HepG2 (cell line): ENCODE measurements around the gene MDH1. TPM values are rescaled to one million over a fixed set of nuclear protein-coding genes. Genes with fewer than 3 reads are reported as not detected.
"Not testable (repeated sequence)": the region's sequence is repeated elsewhere in the genome, so short reads cannot be mapped to it uniquely, and the experiment has no call there.

ENCODE experiments used
- ATAC-seq: fragments of 200-7000 bp; cut with Tn5 transposase; 3 replicates; pipeline ENCODE4 v1.9.1; 2020; ENCODE audit warnings: mild to moderate bottlenecking, moderate library complexity
- BruUV-seq: library from RNA; stranded (reverse); fragments of 400-500 nt; replicated peaks from 2 replicates; lab custom pipeline; 2021; lab: Mats Ljungman, UMichigan
- CTCF ChIA-PET: fragments of 300-600 bp; formaldehyde crosslinking; extraction: SDS; loops from one replicate; lab custom pipeline; 2021; ENCODE audit warnings: low total read pairs, inconsistent platforms, low intra/inter-chr PET ratio; lab: Yijun Ruan, JAX
- POLR2A ChIA-PET: fragments of 350-600 bp; sonication (Branson Sonifier 250); formaldehyde crosslinking; loops from one replicate; lab custom pipeline; 2020; ENCODE audit warnings: antibody characterized with exemption, inconsistent platforms; lab: Yijun Ruan, JAX
- DNase-seq: peaks from one replicate; pipeline ENCODE4 v3.0.0-alpha.2; 2015; ENCODE audit warnings: low spot score
- FAIRE-seq: peaks from 3 replicates; lab custom pipeline; 2011; peaks lifted over from hg19 to GRCh38; lab: Jason Lieb, UNC
- H2AFZ ChIP-seq: one replicate; pipeline ENCODE4 v1.6.1; 2011; ENCODE audit warnings: low read length, inconsistent platforms
- H3K27ac ChIP-seq: fragments of 300-600 bp; 3 replicates; pipeline ENCODE4 v1.8.0; 2011; ENCODE audit warnings: mixed run types, mild to moderate bottlenecking, mixed read lengths, low read length, inconsistent platforms; ENCODE audit not compliant: insufficient read depth; ENCODE audit errors: extremely low read length
- H3K27me3 ChIP-seq, 2 experiments: fragments of 200-600 bp in 1 of 2; 2 replicates in 1 of 2; 3 replicates in 1 of 2; pipeline versions ENCODE4 v1.6.0 to v1.8.0; 2011; ENCODE audit warnings: low read length in 2 of 2, mild to moderate bottlenecking in 2 of 2, moderate library complexity in 2 of 2, inconsistent platforms in 1 of 2; ENCODE audit not compliant: insufficient read depth in 2 of 2, control insufficient read depth in 1 of 2
- H3K36me3 ChIP-seq, 2 experiments: fragments of 200-600 bp in 1 of 2; replicated peaks in 1 of 2; 2 replicates in 1 of 2; 3 replicates in 1 of 2; pipeline versions ENCODE4 v1.5.1 to v1.8.0; 2011; ENCODE audit warnings: low read length in 2 of 2, inconsistent platforms in 1 of 2; ENCODE audit not compliant: insufficient read depth in 2 of 2, control insufficient read depth in 1 of 2
- H3K4me1 ChIP-seq: 2 replicates; pipeline ENCODE4 v1.5.1; 2012; ENCODE audit warnings: low read length, inconsistent platforms; ENCODE audit not compliant: insufficient read depth
- H3K4me2 ChIP-seq: 2 replicates; pipeline ENCODE4 v1.6.0; 2011; ENCODE audit warnings: low read depth, low read length, inconsistent platforms
- H3K4me3 ChIP-seq, 3 experiments: fragments of 200-600 bp in 1 of 3; sonication (generic), shearing (Covaris generic) in 1 of 3; replicated peaks in 1 of 3; 2 replicates each; pipeline ENCODE4 v1.5.1; 2011 to 2016; ENCODE audit warnings: low read length in 3 of 3, inconsistent platforms in 2 of 3, low read depth in 2 of 3, mild to moderate bottlenecking in 2 of 3, control low read depth in 1 of 3, mixed read lengths in 1 of 3; ENCODE audit not compliant: insufficient read depth in 1 of 3
- H3K79me2 ChIP-seq: one replicate; pipeline ENCODE4 v1.6.1; 2011; ENCODE audit warnings: low read length, inconsistent platforms; ENCODE audit not compliant: insufficient read depth
- H3K9ac ChIP-seq: 2 replicates; pipeline ENCODE4 v1.6.0; 2011; ENCODE audit warnings: mild to moderate bottlenecking, low read depth, low read length, inconsistent platforms; ENCODE audit not compliant: insufficient read depth
- H3K9me3 ChIP-seq: 2 replicates; pipeline ENCODE4 v1.5.1; 2012; ENCODE audit warnings: mild to moderate bottlenecking, low read length
- H4K20me1 ChIP-seq: 2 replicates; pipeline ENCODE4 v1.6.0; 2011; ENCODE audit warnings: inconsistent platforms, mild to moderate bottlenecking, low read length, moderate library complexity; ENCODE audit not compliant: insufficient read depth
- ATF3 ChIP-seq: sonication (generic); formaldehyde crosslinking; IDR thresholded peaks from 2 replicates; pipeline ENCODE4 v1.4.0; 2020; ENCODE audit warnings: missing genetic modification reagents
- BHLHE40 ChIP-seq: IDR thresholded peaks from 2 replicates; pipeline ENCODE4 v1.6.1; 2011; ENCODE audit warnings: low read length, improper control_type of control experiment
- EED ChIP-seq: sonication (generic); formaldehyde crosslinking; IDR thresholded peaks from 2 replicates; pipeline ENCODE4 v1.5.0; 2020; ENCODE audit warnings: mild to moderate bottlenecking, missing genetic modification reagents
- FOXO4 ChIP-seq: sonication (generic); formaldehyde crosslinking; conservative IDR thresholded peaks from 2 replicates; pipeline ENCODE4 v1.8.1; 2023; ENCODE audit warnings: missing genetic modification reagents
- HOXA9 ChIP-seq: sonication (generic); formaldehyde crosslinking; IDR thresholded peaks from 2 replicates; pipeline ENCODE4 v1.8.1; 2022; ENCODE audit warnings: missing genetic modification reagents, mild to moderate bottlenecking, moderate library complexity, borderline replicate concordance
- NAIF1 ChIP-seq: sonication (generic); formaldehyde crosslinking; IDR thresholded peaks from 2 replicates; pipeline ENCODE4 v1.5.0; 2020; ENCODE audit warnings: mild to moderate bottlenecking, missing genetic modification reagents, borderline replicate concordance
- NFE2L1 ChIP-seq: sonication (generic); formaldehyde crosslinking; IDR thresholded peaks from 2 replicates; pipeline ENCODE4 v1.4.0; 2020; ENCODE audit warnings: missing genetic modification reagents, mild to moderate bottlenecking, borderline replicate concordance
- PHF5A ChIP-seq: IDR thresholded peaks from one replicate; pipeline ENCODE4 v1.6.1; 2018; ENCODE audit warnings: low read depth, missing genetic modification reagents; ENCODE audit not compliant: unreplicated experiment
- RCOR2 ChIP-seq: IDR thresholded peaks from 2 replicates; pipeline ENCODE4 v1.6.1; 2016; ENCODE audit warnings: missing biosample characterization, missing genetic modification reagents
- ZNF251 ChIP-seq: sonication (generic); formaldehyde crosslinking; IDR thresholded peaks from 2 replicates; pipeline ENCODE4 v1.9.0; 2021; ENCODE audit warnings: mild to moderate bottlenecking, missing genetic modification reagents
- ZNF296 ChIP-seq: sonication (generic); formaldehyde crosslinking; conservative IDR thresholded peaks from 2 replicates; pipeline ENCODE4 v1.5.0; 2020; ENCODE audit warnings: mild to moderate bottlenecking, missing genetic modification reagents
- ZNF3 ChIP-seq: IDR thresholded peaks from 2 replicates; pipeline ENCODE4 v1.7.0; 2017; ENCODE audit warnings: inconsistent platforms
- ZNF562 ChIP-seq: sonication (generic); formaldehyde crosslinking; IDR thresholded peaks from 2 replicates; pipeline ENCODE4 v1.8.0; 2022; ENCODE audit warnings: missing genetic modification reagents, borderline replicate concordance
- ZNF670 ChIP-seq: sonication (generic); formaldehyde crosslinking; IDR thresholded peaks from 2 replicates; pipeline ENCODE4 v1.8.0; 2022; ENCODE audit warnings: mild to moderate bottlenecking, missing genetic modification reagents, borderline replicate concordance
- ZNF773 ChIP-seq: sonication (generic); formaldehyde crosslinking; IDR thresholded peaks from 2 replicates; pipeline ENCODE4 v1.4.0; 2020; ENCODE audit warnings: missing genetic modification reagents, borderline replicate concordance
- WGBS: methylation state at CpG from one replicate; pipeline ENCODE4 v1.1.6; 2017; ENCODE audit warnings: low lambda C conversion rate; 5-methylcytosine and 5-hydroxymethylcytosine counted together
- in situ Hi-C: cut with HindIII; loops from 2 replicates; pipeline ENCODE4 v1.10.0; 2017; ENCODE audit warnings: low pct_unique_long_range_greater_than_20kb; ENCODE audit not compliant: extremely low pct_ligation_motif_present
- intact Hi-C: fragments of 100-400 bp; cut with micrococcal nuclease; formaldehyde crosslinking; loops from one replicate; pipeline ENCODE4 v1.10.0; 2022; ENCODE audit not compliant: unreplicated experiment
- polyA plus RNA-seq, 8 experiments: library from polyadenylated mRNA; depleted of rRNA in 3 of 8; stranded (reverse) in 7 of 8; unstranded in 1 of 8; fragments of >200 nt; fragmentation: Illumina TruSeq in 4 of 8; extraction: Trizol in 4 of 8; gene quantifications; 2 replicates each; pipeline versions ENCODE4 v1.2.1 to v1.2.3, GENCODE V29; 2011 to 2016; ENCODE audit warnings: low read depth in 4 of 8, missing spikeins in 1 of 8, mixed read lengths in 1 of 8; ENCODE audit not compliant: insufficient read depth in 1 of 8
- total RNA-seq, 5 experiments: library from RNA; depleted of rRNA; stranded (reverse); fragments of >200 nt; fragmentation: Illumina TruSeq; extraction: Trizol; gene quantifications; 2 replicates each; pipeline ENCODE4 v1.2.3, GENCODE V29; 2016; ENCODE audit warnings: low read depth in 1 of 5

The MDH1 gene
- total and polyA plus RNA-seq, 2 of the 13 experiments (the other 11 are each of a cell fraction or from before 2014, with no cell fraction given), result 293 to 415 TPM

GRCh38 chr2:63608865-63609264, 20.1 kb downstream of the MDH1 start:
- BruUV-seq, H3K9ac ChIP-seq, H4K20me1 ChIP-seq, CTCF ChIA-PET, intact Hi-C loops, H3K79me2 ChIP-seq, H3K4me1 ChIP-seq, H3K27me3 ChIP-seq, H3K27ac ChIP-seq, H2AFZ ChIP-seq, ATAC-seq, FAIRE-seq, H3K4me3 ChIP-seq, DNase-seq, H3K9me3 ChIP-seq, H3K4me2 ChIP-seq, POLR2A ChIA-PET, in situ Hi-C loops: not testable (repeated sequence)
- 81% methylated on average over 8 of the region's 8 CpGs for WGBS
- peaks cover 10 to 32% of the 10 kb centered on the region in 2 experiments for H3K36me3 ChIP-seq

- ChIA-PET CTCF (no interaction called here), POLR2A (no interaction called here)
- no peak overlapping the region for H3K4me3 ChIP-seq
- no peak for FAIRE-seq
- no TSS peak for BruUV-seq
- no peak overlapping the region for H3K9ac ChIP-seq
- no peak for ATAC-seq
- H3K36me3 ChIP-seq, result peaks cover 2 to 17% of the 10 kb centered on the region in 2 experiments
- DNase-seq, result no peak
- H3K27me3 ChIP-seq, result peaks cover 0 to 4% of the 10 kb centered on the region in 2 experiments; a peak in 1 of 5 replicates
- no peaks in the 10 kb centered on the region for H4K20me1 ChIP-seq
- intact Hi-C loops, result no loop called here
- H3K4me2 ChIP-seq, result no peak overlapping the region
- peaks cover 18% of the 10 kb centered on the region for H3K4me1 ChIP-seq
- H2AFZ ChIP-seq, result no peak overlapping the region
- H3K9me3 ChIP-seq, result no peaks in the 10 kb centered on the region
- TF ChIP-seq ATF3 (no peak), ZNF670 (CRISPR knock-in tag) (no peak), FOXO4 (no peak), ZNF251 (CRISPR knock-in tag) (no peak), NFE2L1 (CRISPR knock-in tag) (no peak), ZNF3 (CRISPR knock-in tag) (no peak), ZNF773 (CRISPR knock-in tag) (no peak), RCOR2 (CRISPR knock-in tag) (no peak), ZNF562 (CRISPR knock-in tag) (no peak), NAIF1 (CRISPR knock-in tag) (no peak), ZNF296 (CRISPR knock-in tag) (no peak), EED (CRISPR knock-in tag) (no peak), HOXA9 (CRISPR knock-in tag) (no peak), BHLHE40 (no peak), PHF5A (CRISPR knock-in tag) (no peak)
- H3K27ac ChIP-seq, result no peak overlapping the region
- WGBS, result 78% methylated on average over 4 of the region's 4 CpGs
- no peaks in the 10 kb centered on the region for H3K79me2 ChIP-seq
- in situ Hi-C loops, result no loop called here
These were observed 21.8 kb downstream of the MDH1 start for GRCh38 chr2:63610525-63610924.
